Measurements from ENCODE around the gene CCDC192. TPM values are rescaled to one million over a fixed set of nuclear protein-coding genes. Genes with fewer than 3 reads are reported as not detected.

CCDC192 gene
- total RNA-seq, 1 donor from 2014 or later = 0.26 TPM

DNA sequence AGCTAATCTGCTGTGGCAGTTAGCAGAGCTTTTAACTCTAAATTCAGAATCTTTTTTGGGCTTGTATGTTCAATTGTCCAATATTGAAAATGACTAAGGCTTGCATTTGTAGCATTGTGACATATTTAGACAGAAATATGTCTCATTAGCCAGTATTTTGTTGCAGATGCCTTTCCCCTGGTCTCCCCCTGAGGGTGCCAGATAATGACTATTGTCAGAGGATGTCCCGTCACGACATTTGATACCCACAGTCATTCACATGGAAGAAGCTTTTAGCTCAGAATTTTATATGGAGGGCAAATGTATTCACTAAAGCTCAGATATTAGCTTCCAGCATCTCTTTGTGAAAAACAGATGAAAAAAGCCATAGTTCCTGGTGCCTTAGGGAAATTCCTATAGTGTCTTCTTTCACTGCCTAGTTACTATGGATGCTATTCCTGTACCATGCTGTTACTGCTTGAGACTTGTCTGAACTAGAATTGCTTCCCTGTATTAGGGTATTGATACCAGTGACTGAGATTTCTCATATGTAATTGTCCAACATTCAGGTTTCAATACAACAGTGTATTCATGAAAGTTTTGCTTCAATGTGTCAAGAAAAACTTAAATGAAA, 96.2 kb downstream of the CCDC192 start:
- Mint-ChIP-seq H3K9me3 (ENCODE audit: unreplicated experiment) (no peaks in the 10 kb centered on the region), H3K36me3 (ENCODE audit: low read depth, unreplicated experiment) (no peaks in the 10 kb centered on the region), H3K27ac (ENCODE audit: unreplicated experiment) (no peak overlapping the region), H3K4me3 (ENCODE audit: unreplicated experiment) (no peak overlapping the region), H3K4me1 (ENCODE audit: unreplicated experiment) (no peaks in the 10 kb centered on the region), H3K27me3 (ENCODE audit: unreplicated experiment) (no peaks in the 10 kb centered on the region)
- TF ChIP-seq, protein P1, sequence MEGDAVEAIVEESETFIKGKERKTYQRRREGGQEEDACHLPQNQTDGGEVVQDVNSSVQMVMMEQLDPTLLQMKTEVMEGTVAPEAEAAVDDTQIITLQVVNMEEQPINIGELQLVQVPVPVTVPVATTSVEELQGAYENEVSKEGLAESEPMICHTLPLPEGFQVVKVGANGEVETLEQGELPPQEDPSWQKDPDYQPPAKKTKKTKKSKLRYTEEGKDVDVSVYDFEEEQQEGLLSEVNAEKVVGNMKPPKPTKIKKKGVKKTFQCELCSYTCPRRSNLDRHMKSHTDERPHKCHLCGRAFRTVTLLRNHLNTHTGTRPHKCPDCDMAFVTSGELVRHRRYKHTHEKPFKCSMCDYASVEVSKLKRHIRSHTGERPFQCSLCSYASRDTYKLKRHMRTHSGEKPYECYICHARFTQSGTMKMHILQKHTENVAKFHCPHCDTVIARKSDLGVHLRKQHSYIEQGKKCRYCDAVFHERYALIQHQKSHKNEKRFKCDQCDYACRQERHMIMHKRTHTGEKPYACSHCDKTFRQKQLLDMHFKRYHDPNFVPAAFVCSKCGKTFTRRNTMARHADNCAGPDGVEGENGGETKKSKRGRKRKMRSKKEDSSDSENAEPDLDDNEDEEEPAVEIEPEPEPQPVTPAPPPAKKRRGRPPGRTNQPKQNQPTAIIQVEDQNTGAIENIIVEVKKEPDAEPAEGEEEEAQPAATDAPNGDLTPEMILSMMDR (IDR thresholded peaks at IDR 0.05; ENCODE audit: unreplicated experiment) = no peak
- DNase-seq (ENCODE audit: low spot score) = no peak

DNA sequence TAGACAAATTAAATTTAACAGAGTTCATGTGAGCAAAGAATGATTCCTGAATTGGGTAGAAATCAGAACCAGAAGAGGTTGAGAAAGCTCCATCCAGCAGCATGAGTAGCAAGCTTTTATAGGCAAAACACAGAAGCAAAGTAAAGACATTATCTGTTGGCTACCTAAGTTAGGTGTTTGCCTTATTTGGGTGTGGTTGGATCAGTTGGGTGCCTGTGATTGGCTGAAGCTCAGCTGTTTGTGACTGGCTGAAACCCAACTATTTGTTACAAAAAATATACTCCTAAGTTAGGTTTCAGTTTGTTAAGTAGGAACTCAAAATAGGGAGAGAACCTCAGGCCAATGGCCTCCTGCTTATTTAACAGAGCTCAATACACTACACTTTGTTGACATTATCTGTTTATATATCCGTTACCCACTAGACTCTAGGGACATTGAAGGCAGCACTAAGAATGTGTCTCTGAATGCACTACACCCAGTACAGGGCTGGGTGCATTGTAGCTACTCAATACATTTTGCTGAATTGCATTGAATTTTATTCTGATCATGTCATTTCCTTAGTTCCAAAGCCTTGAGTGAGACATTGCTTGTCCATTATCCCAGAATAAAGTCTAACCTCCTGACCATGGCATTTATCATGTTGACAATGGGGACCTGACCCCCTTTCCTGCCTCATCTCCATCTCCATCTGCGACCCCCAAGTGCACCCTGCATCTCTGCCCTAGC, 98.7 kb downstream of the CCDC192 start:
- Mint-ChIP-seq H3K4me3 (ENCODE audit: unreplicated experiment) (no peak overlapping the region), H3K27me3 (ENCODE audit: unreplicated experiment) (no peaks in the 10 kb centered on the region), H3K36me3 (ENCODE audit: low read depth, unreplicated experiment) (no peaks in the 10 kb centered on the region), H3K4me1 (ENCODE audit: unreplicated experiment) (no peaks in the 10 kb centered on the region), H3K9me3 (ENCODE audit: unreplicated experiment) (no peaks in the 10 kb centered on the region), H3K27ac (ENCODE audit: unreplicated experiment) (no peak overlapping the region)
- TF ChIP-seq, protein P1 (IDR thresholded peaks at IDR 0.05; ENCODE audit: unreplicated experiment) = no peak
- DNase-seq (ENCODE audit: low spot score) = no peak

DNA sequence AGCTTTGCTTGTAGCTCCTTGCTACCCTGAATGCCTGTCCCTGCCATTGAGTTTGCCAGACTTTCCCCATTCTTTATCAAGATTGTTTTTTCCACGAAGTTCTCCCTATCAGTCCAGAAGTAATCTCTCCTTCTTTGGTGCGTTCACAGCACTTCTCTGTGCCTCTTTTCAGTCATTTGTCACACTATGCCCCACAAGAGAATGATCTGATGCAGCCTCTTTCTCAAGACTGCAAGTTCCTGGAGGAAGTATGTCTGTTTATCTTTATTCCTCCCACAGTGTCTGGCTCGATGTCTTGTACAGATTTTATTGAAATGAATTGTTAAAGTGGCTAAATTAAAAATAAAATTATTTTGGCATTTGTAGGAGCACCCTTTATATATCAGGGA, 99.3 kb downstream of the CCDC192 start:
- H3K4me1 Mint-ChIP-seq (ENCODE audit: unreplicated experiment) = no peaks in the 10 kb centered on the region
- no peaks in the 10 kb centered on the region for H3K27me3 Mint-ChIP-seq (ENCODE audit: unreplicated experiment)
- TF ChIP-seq, protein P1 (IDR thresholded peaks at IDR 0.05; ENCODE audit: unreplicated experiment) = no peak
- H3K4me3 Mint-ChIP-seq (ENCODE audit: unreplicated experiment) = no peak overlapping the region
- H3K9me3 Mint-ChIP-seq (ENCODE audit: unreplicated experiment) = no peaks in the 10 kb centered on the region
- no peaks in the 10 kb centered on the region for H3K36me3 Mint-ChIP-seq (ENCODE audit: low read depth, unreplicated experiment)
- H3K27ac Mint-ChIP-seq (ENCODE audit: unreplicated experiment) = no peak overlapping the region
- no peak for DNase-seq (ENCODE audit: low spot score)

DNA sequence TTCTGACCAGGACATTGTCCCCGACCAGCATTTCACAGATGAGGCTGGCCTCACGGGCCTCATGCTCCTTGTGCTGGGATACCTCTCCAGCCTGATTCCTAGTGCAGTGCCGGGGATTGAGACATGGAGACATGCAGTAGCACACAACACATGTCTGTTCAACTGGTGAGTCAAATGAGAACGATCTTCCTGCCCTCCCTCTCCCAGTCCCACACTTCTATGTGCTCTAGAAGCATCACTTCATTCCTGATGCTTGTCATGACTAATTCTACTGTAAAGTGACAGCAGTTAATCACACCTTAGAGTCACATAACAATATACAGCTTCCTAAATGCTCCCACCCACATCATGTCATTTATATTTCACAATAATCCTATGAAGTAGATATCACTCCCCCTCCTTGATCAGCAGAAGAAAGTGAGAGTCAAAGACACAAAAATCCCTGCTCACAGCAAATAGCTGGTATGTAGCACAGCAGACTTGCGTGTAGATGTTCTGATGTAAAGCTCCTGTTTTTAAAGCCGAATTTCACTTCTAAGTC, 101.8 kb downstream of the CCDC192 start:
- TF ChIP-seq, protein P1 (IDR thresholded peaks at IDR 0.05; ENCODE audit: unreplicated experiment) = no peak
- Mint-ChIP-seq H3K9me3 (ENCODE audit: unreplicated experiment) (no peaks in the 10 kb centered on the region), H3K4me1 (ENCODE audit: unreplicated experiment) (no peaks in the 10 kb centered on the region), H3K4me3 (ENCODE audit: unreplicated experiment) (no peak overlapping the region), H3K36me3 (ENCODE audit: low read depth, unreplicated experiment) (no peaks in the 10 kb centered on the region), H3K27me3 (ENCODE audit: unreplicated experiment) (no peaks in the 10 kb centered on the region), H3K27ac (ENCODE audit: unreplicated experiment) (no peak overlapping the region)
- DNase-seq (ENCODE audit: low spot score) = no peak

DNA sequence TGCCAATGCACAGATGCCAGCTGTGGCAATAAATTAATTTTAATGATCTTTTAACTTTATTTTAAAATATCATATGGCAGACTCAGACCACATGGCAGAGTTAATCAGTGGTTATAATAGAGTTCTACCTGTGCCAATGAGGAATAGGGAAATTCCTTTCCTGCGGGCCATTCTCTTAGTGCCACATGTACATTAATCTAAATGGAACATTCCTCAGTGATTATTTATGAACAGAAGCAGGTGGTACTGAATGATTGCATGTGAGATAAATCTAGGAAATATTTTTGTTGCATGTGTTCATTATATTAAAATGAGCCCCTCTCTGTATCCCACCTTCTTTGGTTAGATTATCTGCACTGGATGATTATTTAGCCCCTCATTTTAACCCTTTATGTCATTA, 102.3 kb downstream of the CCDC192 start:
- Mint-ChIP-seq H3K4me3 (ENCODE audit: unreplicated experiment) (no peak overlapping the region), H3K9me3 (ENCODE audit: unreplicated experiment) (no peaks in the 10 kb centered on the region), H3K27me3 (ENCODE audit: unreplicated experiment) (no peaks in the 10 kb centered on the region), H3K27ac (ENCODE audit: unreplicated experiment) (no peak overlapping the region), H3K36me3 (ENCODE audit: low read depth, unreplicated experiment) (no peaks in the 10 kb centered on the region), H3K4me1 (ENCODE audit: unreplicated experiment) (no peaks in the 10 kb centered on the region)
- DNase-seq (ENCODE audit: low spot score) = no peak
- TF ChIP-seq, protein P1 (IDR thresholded peaks at IDR 0.05; ENCODE audit: unreplicated experiment) = no peak
